Stomach (tissue), 4 donors: ENCODE measurements around the gene NR6A1.
A peak's percentile ranks its signal among the peaks of the same experiment; 100 is the strongest.

ENCODE experiments used
- EP300 ChIP-seq: sonication (generic); formaldehyde crosslinking; IDR thresholded peaks from one replicate; pipeline ENCODE4 v1.6.1; 2017; ENCODE audit warnings: antibody characterized with exemption
- POLR2A ChIP-seq, 4 donors: fragments of 450-650 bp; IDR thresholded peaks; one replicate each; pipeline ENCODE4 v1.6.1; 2016; ENCODE audit warnings: antibody characterized with exemption in 4 of 4, control low read depth in 2 of 4, mild to moderate bottlenecking in 1 of 4, moderate library complexity in 1 of 4
- POLR2AphosphoS5 ChIP-seq, 3 donors: sonication (generic); formaldehyde crosslinking; IDR thresholded peaks; one replicate each; pipeline ENCODE4 v1.6.1; 2016; ENCODE audit warnings: antibody characterized with exemption in 3 of 3
- TF ChIP-seq, protein P1 (sequence below), 7 experiments: fragments of 450-650 bp in 4 of 7; fragments of 200-600 bp in 3 of 7; sonication (generic) in 3 of 7; IDR thresholded peaks; one replicate each; pipeline ENCODE4 v1.5.1; 2016 to 2019; ENCODE audit warnings: antibody characterized with exemption in 7 of 7, control low read depth in 2 of 7, mild to moderate bottlenecking in 1 of 7

DNA sequence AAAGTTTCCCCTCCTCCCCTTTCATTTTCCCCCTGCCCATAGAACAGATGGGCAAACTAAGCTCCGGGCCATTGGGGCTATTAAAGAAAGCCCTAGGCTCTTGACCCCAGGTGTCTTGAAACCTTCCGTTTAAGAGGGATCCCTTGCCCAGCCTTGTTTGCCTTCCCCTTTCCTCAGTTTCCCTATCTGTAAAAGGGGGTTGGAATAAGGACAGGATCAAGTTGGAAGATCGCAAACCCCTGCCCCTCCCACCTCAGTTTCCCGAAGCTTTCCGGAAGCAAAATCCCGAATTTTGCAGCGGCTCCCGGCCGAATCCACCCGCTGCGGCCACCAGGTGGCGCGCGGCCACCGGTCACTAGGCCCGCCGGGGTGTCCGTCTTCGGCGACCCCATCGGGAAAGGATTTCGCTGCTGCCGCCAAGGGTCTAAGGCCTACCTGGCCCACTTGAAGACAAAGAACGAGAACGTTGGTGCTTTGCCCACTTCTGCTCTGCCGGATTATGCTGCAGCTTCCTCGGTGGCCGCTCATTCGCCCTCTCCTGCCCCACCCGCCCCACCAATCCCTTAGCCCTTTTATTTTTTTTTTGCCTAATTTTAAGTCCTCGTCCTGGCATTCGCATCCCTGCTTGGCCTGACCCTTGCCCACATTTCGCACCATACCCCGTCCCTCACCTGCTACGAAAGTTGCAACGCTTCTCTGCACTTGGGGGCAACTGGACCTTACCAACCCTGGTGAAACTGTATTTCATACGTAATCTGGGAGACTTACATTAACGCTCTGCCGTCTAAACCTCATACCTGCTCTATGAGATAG, 962 bp upstream of the NR6A1 start:
- TF ChIP-seq, protein P1, sequence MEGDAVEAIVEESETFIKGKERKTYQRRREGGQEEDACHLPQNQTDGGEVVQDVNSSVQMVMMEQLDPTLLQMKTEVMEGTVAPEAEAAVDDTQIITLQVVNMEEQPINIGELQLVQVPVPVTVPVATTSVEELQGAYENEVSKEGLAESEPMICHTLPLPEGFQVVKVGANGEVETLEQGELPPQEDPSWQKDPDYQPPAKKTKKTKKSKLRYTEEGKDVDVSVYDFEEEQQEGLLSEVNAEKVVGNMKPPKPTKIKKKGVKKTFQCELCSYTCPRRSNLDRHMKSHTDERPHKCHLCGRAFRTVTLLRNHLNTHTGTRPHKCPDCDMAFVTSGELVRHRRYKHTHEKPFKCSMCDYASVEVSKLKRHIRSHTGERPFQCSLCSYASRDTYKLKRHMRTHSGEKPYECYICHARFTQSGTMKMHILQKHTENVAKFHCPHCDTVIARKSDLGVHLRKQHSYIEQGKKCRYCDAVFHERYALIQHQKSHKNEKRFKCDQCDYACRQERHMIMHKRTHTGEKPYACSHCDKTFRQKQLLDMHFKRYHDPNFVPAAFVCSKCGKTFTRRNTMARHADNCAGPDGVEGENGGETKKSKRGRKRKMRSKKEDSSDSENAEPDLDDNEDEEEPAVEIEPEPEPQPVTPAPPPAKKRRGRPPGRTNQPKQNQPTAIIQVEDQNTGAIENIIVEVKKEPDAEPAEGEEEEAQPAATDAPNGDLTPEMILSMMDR (IDR thresholded peaks at IDR 0.05) = peak in 5 of 7 experiments; percentile 81 to 97 (median 94)
- TF ChIP-seq POLR2A (IDR thresholded peaks at IDR 0.05) = no peak
- TF ChIP-seq POLR2AphosphoS5 (IDR thresholded peaks at IDR 0.05) = no peak
- no peak for TF ChIP-seq EP300
